Psoas muscle (tissue), 8 donors: ENCODE data around the gene VWA3B. TPM values are rescaled to one million over a fixed set of nuclear protein-coding genes. Genes with fewer than 3 reads are reported as not detected.

ENCODE experiments used
- ATAC-seq, 4 donors: fragments of 200-7000 bp; cut with Tn5 transposase; one replicate each; pipeline ENCODE4 v1.9.1; 2020; ENCODE audit warnings: moderate library complexity in 3 of 4, mild to moderate bottlenecking in 2 of 4
- DNase-seq, 2 donors: peaks; one replicate each; pipeline ENCODE4 v3.0.0-alpha.2; 2020
- H3K27ac ChIP-seq: fragments of 200-600 bp; one replicate; pipeline ENCODE4 v1.8.0; 2022
- H3K27me3 ChIP-seq, 3 donors: fragments of 200-600 bp in 1 of 3; one replicate each; pipeline versions ENCODE4 v1.6.1 to v1.8.0; 2013 to 2022; ENCODE audit warnings: low read length in 2 of 3, mild to moderate bottlenecking in 2 of 3, moderate library complexity in 1 of 3; ENCODE audit not compliant: insufficient read depth in 3 of 3
- H3K36me3 ChIP-seq, 2 donors: fragments of 200-600 bp in 1 of 2; one replicate each; pipeline versions ENCODE4 v1.6.1 to v1.8.0; 2013 to 2022; ENCODE audit warnings: low read depth in 1 of 2, mild to moderate bottlenecking in 1 of 2, moderate library complexity in 1 of 2; ENCODE audit not compliant: insufficient read depth in 1 of 2
- H3K4me1 ChIP-seq: fragments of 200-600 bp; one replicate; pipeline ENCODE4 v1.8.0; 2022
- H3K4me3 ChIP-seq: fragments of 200-600 bp; one replicate; pipeline ENCODE4 v1.8.0; 2022; ENCODE audit warnings: mild to moderate bottlenecking
- H3K9me3 ChIP-seq: fragments of 200-600 bp; one replicate; pipeline ENCODE4 v1.8.0; 2022
- WGBS, 3 donors: extraction: QIAGEN DNeasy Blood & Tissue Kit; methylation state at CpG; one replicate each; pipeline versions ENCODE4 v1.1.6 to v1.1.7; 2013; 5-methylcytosine and 5-hydroxymethylcytosine counted together
- intact Hi-C, 2 donors: fragments of 100-400 bp; cut with DNase I; formaldehyde crosslinking; loops; one replicate each; pipeline versions ENCODE4 v1.11.0 to v1.14.2; 2022
- polyA plus RNA-seq, 3 donors: library from polyadenylated mRNA; stranded (reverse); fragments of 200-250 nt; gene quantifications; one replicate each; pipeline ENCODE4 v1.2.3, GENCODE V29; 2013
- total RNA-seq, 4 donors: library from RNA; stranded (reverse); fragmentation: NEBNext Ultra II Directional in 2 of 4; extraction: Animal tissue kit (Norgen Biotek cat#: 25700) in 2 of 4; gene quantifications; one replicate each; pipeline versions ENCODE4 v1.2.1 to v1.2.4, GENCODE V29; 2021 to 2023
- TF ChIP-seq, protein P1 (sequence below): fragments of 200-600 bp; IDR thresholded peaks from one replicate; pipeline ENCODE4 v1.8.0; 2022; ENCODE audit warnings: antibody characterized with exemption
- donor health status: healthy with polysubstance abuse.
- donor health status: DM: no; HTN: no; CAD: no; lungs with moderate emphysema.
- donor health status: Bipolar disorder and iron deficiency.
- donor health status: healthy.
- donor health status: DM: yes; HTN: yes; CAD: no.
- donor health status: DM: no; HTN: no; CAD: no.
- donor health status: DM: no; HTN: no; CAD: no.
- donor health status: DM: yes; HTN: yes; CAD: no.

Gene VWA3B
- total and polyA plus RNA-seq, 7 donors, result 0.01 to 0.24 (median 0.21) TPM; not detected in 3

DNA sequence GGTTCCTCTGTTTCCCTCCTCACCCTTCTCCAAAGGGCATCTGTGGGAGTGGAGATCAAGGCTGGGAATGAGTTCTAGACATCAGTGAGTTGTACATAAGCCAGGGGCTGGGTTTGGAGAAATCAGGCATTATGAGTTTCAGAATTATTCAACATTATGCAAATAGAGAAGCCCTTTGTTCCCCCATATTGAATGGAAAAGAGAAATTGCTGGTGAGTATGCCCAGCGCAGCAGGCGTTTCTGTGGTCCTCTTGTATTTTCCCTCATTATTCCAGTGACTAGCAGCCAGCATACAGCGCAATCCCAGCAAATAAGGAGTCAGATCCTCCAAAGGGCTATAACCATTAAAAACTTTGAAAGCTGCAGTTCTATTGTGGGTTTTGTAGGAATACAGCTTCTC, 94.4 kb downstream of the VWA3B start:
- DNase-seq (no peak), ATAC-seq (no peak)
- H3K9me3 ChIP-seq, result no peaks in the 10 kb centered on the region
- no peaks in the 10 kb centered on the region for H3K36me3 ChIP-seq
- 96 to 100% (median 99%) methylated on average over 3 of the region's 3 CpGs for WGBS, 3 donors
- intact Hi-C loops, result loop anchor here in 1 of 2 donors (10.0 kb wide), 1 partner anchor 377 kb away; no protein-coding TSS in a partner anchor
- peaks cover 0 to 2% (median 0%) of the 10 kb centered on the region in 3 donors for H3K27me3 ChIP-seq
- H3K4me1 ChIP-seq, result no peaks in the 10 kb centered on the region
- TF ChIP-seq, protein P1, sequence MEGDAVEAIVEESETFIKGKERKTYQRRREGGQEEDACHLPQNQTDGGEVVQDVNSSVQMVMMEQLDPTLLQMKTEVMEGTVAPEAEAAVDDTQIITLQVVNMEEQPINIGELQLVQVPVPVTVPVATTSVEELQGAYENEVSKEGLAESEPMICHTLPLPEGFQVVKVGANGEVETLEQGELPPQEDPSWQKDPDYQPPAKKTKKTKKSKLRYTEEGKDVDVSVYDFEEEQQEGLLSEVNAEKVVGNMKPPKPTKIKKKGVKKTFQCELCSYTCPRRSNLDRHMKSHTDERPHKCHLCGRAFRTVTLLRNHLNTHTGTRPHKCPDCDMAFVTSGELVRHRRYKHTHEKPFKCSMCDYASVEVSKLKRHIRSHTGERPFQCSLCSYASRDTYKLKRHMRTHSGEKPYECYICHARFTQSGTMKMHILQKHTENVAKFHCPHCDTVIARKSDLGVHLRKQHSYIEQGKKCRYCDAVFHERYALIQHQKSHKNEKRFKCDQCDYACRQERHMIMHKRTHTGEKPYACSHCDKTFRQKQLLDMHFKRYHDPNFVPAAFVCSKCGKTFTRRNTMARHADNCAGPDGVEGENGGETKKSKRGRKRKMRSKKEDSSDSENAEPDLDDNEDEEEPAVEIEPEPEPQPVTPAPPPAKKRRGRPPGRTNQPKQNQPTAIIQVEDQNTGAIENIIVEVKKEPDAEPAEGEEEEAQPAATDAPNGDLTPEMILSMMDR, result no peak
- no peak overlapping the region for H3K4me3 ChIP-seq
- H3K27ac ChIP-seq, result no peak overlapping the region

DNA sequence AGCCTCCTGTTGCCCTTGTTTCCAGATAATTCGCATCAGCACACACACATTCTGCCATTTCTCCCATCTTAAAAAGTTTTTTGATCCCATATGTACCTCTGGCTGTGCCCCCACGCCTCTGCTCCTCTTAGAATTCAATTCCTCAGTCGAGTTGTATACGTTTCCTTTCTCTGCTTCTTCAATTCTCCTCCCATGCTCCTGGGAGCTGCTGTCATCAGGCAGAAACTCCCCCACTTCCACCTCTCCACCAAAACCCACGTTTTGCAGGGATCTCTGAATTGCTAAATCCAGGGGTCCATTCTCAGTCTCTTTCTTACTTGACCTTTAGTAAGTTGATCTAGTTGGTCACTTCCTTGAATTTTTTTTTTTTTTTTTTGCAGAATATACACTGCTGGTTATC, 98.8 kb downstream of the VWA3B start:
- DNase-seq (no peak), ATAC-seq (no peak)
- H3K36me3 ChIP-seq, result no peaks in the 10 kb centered on the region
- intact Hi-C loops, result loop anchor here in 1 of 2 donors (10.0 kb wide), 1 partner anchor 381 kb away; no protein-coding TSS in a partner anchor
- H3K4me1 ChIP-seq, result no peaks in the 10 kb centered on the region
- TF ChIP-seq, protein P1, result no peak
- no peaks in the 10 kb centered on the region for H3K27me3 ChIP-seq
- H3K4me3 ChIP-seq, result no peak overlapping the region
- no peak overlapping the region for H3K27ac ChIP-seq
- no peaks in the 10 kb centered on the region for H3K9me3 ChIP-seq
- WGBS, 3 donors, result 76 to 77% (median 77%) methylated on average over 5 of the region's 5 CpGs

DNA sequence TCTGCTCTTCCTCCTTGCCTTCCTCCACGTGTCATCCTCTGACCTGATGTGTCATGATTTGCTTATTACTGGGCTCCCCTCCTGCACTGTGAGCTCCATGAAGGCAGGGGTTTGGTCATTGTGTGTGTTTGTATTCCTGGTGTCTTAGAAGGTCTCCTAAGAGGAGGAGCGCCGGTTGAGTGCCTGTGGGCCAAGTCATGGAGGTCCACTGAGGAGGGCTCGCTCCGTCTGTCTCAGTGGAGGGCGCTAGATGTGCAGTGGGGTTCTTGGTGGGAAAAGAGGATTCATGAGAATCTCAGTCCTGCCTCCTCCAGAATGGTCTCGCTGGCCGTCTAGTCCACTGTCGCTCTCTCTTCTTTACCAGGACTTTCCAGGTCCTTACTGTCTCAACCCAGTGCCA, 100.2 kb downstream of the VWA3B start:
- peaks cover 9% of the 10 kb centered on the region for H3K4me1 ChIP-seq
- no peak overlapping the region for H3K27ac ChIP-seq
- H3K36me3 ChIP-seq, result no peaks in the 10 kb centered on the region
- ATAC-seq (no peak), DNase-seq (no peak)
- TF ChIP-seq, protein P1, result no peak
- 91 to 94% (median 91%) methylated on average over 9 of the region's 9 CpGs for WGBS, 3 donors
- no peak overlapping the region for H3K4me3 ChIP-seq
- intact Hi-C loops, result loop anchor here in 1 of 2 donors (10.0 kb wide), 1 partner anchor 382 kb away; no protein-coding TSS in a partner anchor
- H3K9me3 ChIP-seq, result no peaks in the 10 kb centered on the region
- H3K27me3 ChIP-seq, result no peaks in the 10 kb centered on the region

DNA sequence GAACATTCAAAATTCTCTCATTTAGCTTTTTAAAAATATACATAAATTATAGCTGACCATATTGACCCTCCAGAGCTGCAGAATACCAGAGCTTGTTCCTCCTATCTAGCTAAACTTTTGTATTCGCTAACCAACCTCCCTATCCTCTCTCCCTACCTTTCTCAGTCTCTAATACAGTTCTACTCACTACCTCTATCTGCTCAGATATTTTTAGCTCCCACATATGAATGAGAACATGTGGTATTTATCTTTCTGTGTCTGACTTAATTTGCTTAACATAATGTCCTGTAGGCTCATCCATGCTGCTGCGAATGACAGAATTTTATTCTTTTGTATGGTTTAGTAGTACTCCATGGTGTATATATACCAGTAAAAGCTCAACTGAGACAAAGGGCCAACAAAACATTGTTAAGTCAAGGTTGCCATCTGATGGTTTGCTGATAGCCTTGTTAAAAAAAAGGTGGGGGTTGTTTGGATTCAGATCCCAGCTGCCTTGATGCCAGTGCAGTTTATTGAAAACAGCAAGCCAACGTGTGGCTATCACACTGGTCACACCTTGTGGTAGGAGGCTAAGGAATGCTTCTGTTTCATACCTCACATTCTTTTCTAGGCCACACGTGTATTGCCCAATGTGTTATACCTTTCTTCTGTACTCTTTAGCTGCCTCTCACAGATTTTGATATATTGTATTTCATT, 101.5 kb downstream of the VWA3B start:
- H3K27ac ChIP-seq, result no peak overlapping the region
- 65 to 74% (median 66%) methylated on average over 4 of the region's 4 CpGs for WGBS, 3 donors
- H3K9me3 ChIP-seq, result no peaks in the 10 kb centered on the region
- peak in 3 of 4 donors; percentile 44 to 47 (median 45) for ATAC-seq
- H3K4me1 ChIP-seq, result peaks cover 9% of the 10 kb centered on the region
- TF ChIP-seq, protein P1, result peak; percentile 15
- intact Hi-C loops, result loop anchor here in 1 of 2 donors (10.0 kb wide), 1 partner anchor 384 kb away; no protein-coding TSS in a partner anchor
- H3K4me3 ChIP-seq, result no peak overlapping the region
- H3K36me3 ChIP-seq, result no peaks in the 10 kb centered on the region
- DNase-seq, result no peak
- no peaks in the 10 kb centered on the region for H3K27me3 ChIP-seq
